Activated T-cell treated with anti-CD3 and anti-CD28 coated beads for 1 hour (primary cell): ENCODE results near the gene SGPP1.
"Not testable (repeated sequence)": the region's sequence is repeated elsewhere in the genome, so short reads cannot be mapped to it uniquely, and the experiment has no call there.

Experiments used
- DNase-seq: peaks from one replicate; pipeline ENCODE4 v3.0.0-alpha.2; 2020; ENCODE audit warnings: low read depth

Gene SGPP1, protein sequence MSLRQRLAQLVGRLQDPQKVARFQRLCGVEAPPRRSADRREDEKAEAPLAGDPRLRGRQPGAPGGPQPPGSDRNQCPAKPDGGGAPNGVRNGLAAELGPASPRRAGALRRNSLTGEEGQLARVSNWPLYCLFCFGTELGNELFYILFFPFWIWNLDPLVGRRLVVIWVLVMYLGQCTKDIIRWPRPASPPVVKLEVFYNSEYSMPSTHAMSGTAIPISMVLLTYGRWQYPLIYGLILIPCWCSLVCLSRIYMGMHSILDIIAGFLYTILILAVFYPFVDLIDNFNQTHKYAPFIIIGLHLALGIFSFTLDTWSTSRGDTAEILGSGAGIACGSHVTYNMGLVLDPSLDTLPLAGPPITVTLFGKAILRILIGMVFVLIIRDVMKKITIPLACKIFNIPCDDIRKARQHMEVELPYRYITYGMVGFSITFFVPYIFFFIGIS

DNA sequence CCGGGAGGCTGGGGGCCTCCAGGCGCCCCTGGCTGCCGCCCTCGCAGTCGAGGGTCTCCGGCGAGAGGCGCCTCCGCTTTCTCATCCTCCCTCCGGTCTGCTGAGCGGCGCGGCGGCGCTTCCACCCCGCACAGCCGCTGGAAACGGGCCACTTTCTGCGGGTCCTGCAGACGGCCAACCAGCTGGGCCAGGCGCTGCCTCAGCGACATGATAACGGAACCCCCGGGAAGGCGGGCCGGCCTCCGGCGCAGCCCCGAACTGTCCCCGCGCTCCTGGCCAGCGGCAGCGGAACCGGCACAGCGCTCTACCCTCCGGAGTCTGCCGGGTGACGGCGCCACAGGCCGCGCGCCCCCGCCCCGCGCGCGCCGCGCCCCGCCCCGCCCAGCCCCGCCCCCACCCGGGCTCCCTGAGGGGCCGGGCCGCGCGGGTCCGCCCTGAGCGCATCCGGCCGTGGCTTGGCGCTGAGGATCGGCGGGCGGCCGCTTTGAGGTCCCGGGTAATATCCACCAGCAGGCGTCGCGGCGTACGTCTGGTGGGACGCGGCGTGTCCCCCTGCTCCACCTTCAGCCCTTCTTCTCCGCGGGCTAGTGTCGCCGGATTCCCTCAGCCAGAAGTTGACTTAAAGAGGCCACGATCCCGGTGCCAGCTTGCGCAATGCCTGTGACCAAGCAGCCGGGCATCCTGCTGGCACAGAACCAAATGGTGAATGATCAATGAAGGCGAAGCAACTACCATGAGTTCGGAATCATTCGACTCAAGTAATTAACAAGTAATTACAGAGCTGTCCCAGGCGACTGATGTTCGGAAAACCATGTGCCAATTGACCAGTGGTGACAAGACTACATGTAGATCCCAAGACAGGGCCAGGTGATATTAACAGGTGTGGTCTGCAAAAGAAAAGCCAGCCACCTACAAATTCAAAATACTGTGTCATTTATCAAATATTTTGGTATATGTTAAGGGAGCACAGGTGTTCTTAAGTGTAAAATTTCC, at the start of gene SGPP1:
TSS of gene SGPP1 (minus strand) at position 330 of the 993 bp plus-strand sequence. CDS start at position 209, 121 bp downstream.
- peak; percentile 60 for DNase-seq

DNA sequence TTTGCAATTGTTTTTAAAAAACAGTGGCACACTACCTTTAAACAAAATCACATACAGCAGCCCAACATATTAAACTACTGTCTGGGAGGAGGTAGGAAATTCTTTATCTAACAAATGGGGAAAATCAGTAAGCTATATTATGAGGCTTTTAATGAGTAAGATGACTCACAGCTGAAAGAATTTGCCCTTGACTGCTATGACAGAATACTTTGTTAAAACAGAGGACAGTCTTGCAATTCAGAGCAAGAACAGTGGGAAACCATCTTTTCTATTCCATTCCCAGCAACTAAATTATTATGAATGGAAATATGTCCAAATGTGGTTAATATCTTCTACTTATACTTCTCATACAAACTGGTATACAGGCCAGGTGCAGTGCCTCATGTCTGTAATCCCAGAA, 49.2 kb upstream of the SGPP1 start:
- no peak for DNase-seq

DNA sequence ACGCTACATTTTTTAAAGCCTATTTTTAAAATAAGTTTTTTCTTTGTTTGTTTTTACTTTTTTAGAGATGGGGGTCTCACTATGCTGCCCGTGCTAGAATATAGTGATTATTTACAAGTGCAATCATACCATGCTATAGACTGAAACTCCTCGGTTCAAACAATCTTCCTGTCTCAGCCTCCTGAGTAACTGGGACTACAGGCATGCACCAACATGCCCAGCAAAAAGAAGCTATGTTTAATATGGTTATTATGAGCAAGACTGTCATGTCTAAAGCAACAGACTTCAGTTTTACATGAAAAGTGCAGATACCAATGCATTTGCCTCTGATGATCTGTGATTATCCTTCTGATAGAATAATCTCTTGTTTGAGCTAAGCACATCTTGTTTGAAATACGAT, 45.6 kb upstream of the SGPP1 start:
- DNase-seq = no peak

DNA sequence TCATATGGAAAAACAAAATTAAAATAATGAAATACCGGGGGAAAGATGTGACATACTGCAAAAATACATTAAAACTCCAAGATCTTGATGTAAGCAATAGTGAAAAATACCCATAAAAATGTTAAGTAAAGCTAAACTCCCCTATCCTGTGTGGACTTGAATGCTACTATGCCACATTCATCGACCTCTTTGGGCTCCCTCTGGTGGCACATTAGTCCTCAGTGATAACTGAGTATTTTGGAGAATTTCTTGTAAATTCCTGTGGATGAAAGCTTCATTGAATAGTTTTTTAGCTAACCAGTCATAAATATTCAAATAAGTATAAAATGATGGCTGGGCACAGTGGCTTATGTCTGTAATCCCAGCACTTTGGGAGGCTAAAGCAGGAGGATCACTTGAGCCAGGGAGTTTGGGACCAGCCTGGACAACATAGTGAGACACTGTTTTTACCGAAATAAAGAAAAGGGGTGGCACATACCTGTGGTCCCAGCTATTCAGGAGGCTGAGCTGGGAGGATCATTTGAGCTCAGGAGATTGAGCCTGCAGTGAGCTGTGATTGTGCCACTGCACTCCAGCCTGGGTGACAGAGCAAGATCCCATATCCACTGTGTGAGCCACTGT, 42.4 kb upstream of the SGPP1 start:
- peak; percentile 41 for DNase-seq

GRCh38 chr14:63766611-63767010, 38.7 kb upstream of the SGPP1 start:
- DNase-seq = no peak

GRCh38 chr14:63764620-63765139, 36.8 kb upstream of the SGPP1 start:
- no peak for DNase-seq

DNA sequence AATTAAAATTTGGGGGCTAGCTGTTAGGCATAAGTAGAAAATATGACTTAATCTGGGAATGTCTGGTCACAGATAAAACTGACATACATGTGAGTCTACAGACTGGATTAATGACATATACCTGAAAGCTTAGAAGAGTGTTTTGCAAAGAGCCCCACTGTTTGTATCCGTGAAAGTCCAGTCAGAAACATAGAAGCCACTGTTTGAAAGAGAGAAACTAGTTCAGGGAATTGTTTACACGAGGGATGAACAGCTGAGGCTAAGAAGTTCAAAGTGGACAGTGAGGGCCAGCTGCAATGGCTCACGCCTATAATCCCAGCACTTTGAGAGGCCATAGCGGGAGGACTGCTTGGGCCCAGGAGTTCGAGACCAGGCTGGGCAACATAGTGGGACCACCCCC, 36.2 kb upstream of the SGPP1 start:
- DNase-seq = no peak

- no peak for DNase-seq
Measured at GRCh38 chr14:63761351-63762117, 33.7 kb upstream of the SGPP1 start.

GRCh38 chr14:63760014-63760413, 32.1 kb upstream of the SGPP1 start:
- DNase-seq = no peak

- no peak for DNase-seq
Measured at GRCh38 chr14:63759456-63759855, 31.6 kb upstream of the SGPP1 start.

DNA sequence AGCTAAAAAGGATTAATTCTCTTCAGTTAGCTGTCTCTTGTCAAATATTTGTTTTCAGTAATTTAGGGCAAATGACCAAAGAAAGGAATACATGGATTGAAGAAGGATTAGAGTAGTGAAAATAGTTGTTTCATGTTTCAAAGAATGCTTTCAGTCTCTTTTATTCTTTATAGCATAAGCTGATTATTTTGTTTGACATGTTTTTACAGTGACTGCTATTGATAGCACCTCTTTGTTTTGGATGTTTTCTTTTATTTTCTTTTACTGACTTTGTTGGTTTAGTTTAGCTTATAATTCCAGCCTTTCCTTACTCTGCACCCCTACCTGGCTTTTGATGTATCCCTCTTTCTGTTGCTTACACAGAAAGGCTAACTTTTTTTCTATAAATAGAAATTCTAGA, 29.3 kb upstream of the SGPP1 start:
- DNase-seq = no peak

DNA sequence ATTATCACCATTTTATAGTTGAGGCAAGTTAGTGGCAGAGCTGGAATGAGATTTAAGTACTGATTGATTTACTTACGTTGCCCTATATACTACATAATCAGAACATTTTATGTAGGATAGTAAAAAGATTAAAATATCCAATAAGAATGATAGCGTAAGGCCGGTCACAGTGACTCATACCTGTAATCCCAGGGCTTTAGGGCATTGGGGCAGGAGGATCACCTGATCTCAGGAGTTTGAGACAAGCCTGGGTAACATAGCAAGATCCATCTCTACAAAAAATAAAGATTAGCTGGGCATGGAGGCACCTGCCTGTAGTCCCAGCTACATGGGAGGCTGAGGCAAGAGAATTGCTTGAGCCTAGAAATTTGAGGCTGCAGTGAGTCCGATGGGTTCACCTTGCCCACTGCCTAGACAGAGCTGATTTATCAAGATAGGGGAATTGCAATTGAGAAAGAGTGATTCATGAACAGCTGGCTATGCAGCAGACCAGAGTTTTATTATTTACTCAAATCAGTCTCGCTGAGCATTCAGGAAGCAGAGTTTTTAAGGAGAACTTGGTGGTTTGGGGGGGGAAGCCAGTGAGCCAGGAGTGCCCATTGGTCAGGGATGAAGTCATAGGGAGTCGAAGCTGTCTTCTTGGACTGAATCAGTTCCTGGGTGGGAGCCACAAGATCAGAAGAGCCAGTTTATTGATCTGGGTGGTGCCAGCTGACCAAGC, 24.7 kb upstream of the SGPP1 start:
- no peak for DNase-seq

DNA sequence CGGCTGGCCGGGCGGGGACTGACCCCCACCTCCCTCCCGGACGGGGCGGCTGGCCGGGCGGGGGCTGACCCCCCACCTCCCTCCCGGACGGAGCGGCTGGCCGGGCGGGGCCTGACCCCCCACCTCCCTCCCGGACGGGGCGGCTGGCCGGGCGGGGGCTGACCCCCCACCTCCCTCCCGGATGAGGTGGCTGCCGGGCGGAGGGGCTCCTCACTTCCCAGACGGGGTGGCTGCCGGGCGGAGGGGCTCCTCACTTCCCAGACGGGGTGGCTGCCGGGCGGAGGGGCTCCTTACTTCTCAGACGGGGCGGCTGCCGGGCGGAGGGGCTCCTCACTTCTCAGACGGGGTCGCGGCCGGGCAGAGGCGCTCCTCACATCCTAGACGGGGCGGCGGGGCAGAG, 23.2 kb upstream of the SGPP1 start:
- DNase-seq = not testable (repeated sequence)

DNA sequence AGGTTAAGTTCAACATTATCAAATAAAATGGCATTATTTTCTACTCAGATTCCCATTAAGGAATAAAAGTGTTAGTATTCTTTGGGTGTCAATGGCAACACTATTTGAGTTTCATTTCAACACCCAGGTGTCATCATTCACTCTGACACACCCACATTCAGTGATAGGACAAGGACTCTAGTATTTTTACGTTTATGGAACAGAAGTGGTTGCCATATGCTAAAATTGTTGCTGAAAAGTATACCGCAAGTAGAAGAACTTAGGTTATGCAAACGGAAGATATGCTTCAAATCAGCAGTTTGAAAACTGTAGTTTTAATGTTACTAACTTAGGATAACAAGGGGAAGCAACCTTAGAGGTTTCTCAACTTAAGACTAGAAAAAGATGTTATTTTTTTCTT, 20.0 kb upstream of the SGPP1 start:
- no peak for DNase-seq

- DNase-seq = no peak
Measured at GRCh38 chr14:63745858-63746425, 18.1 kb upstream of the SGPP1 start.

GRCh38 chr14:63745272-63745671, 17.4 kb upstream of the SGPP1 start:
- no peak for DNase-seq

DNA sequence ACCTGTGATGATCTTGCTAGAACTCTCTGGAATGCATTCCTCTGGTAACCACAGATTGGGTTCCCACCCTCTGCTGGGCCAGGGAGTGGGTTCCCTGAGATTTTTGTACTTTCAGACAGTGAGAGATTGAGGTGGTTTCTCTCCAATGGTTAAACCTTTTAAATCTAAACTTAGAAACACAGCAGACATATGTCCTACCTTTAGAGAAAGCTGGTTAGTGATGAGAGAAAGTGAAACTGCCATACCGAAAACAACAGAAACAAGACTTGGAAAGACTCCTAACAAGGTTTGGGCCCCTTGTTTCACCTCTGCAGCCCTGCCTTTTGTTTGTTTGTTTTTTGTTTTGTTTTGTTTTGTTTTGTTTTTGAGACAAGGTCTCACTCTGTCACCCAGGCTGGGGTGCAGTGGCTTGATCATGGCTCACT, 9.7 kb upstream of the SGPP1 start:
- no peak for DNase-seq

- DNase-seq = no peak
Measured at GRCh38 chr14:63735720-63736119, 7.9 kb upstream of the SGPP1 start.

- no peak for DNase-seq
Measured at GRCh38 chr14:63730659-63731058, 2.8 kb upstream of the SGPP1 start.

DNA sequence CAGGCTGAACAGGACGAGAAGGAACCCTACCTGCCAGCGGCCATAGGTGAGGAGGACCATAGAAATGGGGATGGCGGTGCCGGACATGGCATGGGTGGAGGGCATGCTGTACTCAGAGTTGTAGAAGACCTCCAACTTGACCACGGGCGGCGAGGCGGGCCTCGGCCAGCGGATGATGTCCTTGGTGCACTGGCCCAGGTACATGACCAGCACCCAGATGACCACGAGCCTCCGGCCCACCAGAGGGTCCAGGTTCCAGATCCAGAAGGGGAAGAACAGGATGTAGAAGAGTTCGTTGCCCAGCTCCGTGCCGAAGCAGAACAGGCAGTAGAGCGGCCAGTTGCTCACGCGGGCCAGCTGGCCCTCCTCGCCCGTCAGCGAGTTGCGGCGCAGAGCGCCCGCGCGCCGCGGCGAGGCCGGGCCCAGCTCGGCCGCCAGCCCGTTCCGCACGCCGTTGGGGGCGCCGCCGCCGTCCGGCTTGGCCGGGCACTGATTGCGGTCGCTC, 582 bp downstream of the SGPP1 start:
- DNase-seq = peak; percentile 2
